ENCODE measurements around the gene DGKZ.
"Not testable (repeated sequence)": the region's sequence is repeated elsewhere in the genome, so short reads cannot be mapped to it uniquely, and the experiment has no call there.

The DGKZ gene

DNA sequence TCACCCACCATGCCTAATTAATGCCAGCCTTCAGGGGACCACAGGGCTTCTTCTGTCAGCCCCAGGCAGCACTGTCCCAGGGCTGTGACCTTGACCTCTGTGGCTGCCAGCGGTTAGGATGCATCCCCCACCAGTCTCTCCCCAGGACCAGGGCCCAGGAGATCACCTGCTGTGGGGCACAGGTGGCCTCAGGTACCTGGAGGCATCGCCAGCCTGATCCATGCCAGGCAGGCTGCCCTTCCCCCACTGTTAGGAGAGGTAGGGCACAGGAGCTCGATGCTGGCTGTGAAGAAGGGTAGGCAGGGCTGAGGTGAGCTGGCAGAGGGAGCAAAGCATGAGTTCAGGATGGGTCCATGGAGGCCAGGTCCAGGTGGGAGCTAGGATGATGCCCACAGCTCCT is 17.5 kb downstream of the DGKZ start:
- in situ Hi-C loops (cut with MboI; ENCODE audit: low sequenced_read_pairs) = no loop called here

DNA sequence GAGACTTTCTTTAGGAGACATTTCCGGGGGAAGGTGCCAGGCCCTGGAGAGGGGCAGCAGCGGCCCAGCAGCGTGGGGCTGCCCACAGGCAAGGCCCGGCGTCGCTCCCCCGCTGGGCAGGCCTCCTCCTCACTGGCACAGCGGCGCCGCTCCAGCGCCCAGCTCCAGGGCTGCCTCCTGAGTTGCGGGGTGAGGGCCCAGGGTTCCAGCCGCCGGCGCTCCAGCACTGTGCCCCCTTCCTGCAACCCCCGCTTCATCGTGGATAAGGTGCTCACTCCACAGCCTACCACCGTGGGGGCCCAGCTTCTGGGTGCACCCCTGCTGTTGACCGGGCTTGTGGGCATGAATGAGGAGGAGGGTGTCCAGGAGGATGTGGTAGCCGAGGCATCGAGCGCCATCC is 19.0 kb downstream of the DGKZ start:
- in situ Hi-C loops (cut with MboI; ENCODE audit: low sequenced_read_pairs) = no loop called here

DNA sequence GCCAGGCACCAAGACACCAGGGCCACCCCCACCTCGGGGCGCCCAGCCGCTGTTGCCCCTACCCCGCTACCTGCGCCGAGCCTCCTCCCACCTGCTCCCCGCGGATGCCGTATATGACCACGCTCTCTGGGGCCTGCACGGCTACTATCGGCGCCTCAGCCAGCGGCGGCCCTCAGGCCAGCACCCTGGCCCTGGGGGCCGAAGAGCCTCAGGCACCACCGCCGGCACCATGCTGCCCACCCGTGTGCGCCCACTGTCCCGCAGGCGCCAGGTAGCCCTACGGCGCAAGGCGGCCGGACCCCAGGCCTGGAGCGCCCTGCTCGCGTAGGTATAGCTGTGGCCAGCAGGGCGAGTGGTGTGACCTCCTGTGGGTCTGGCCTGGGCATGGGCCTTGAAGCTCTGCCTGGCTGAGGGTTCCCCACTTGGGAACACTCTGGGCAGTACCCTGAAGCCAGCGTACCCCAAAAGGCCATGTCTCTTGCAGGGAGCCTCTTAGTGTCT is 19.4 kb downstream of the DGKZ start:
- in situ Hi-C loops (cut with MboI; ENCODE audit: low sequenced_read_pairs) = no loop called here

DNA sequence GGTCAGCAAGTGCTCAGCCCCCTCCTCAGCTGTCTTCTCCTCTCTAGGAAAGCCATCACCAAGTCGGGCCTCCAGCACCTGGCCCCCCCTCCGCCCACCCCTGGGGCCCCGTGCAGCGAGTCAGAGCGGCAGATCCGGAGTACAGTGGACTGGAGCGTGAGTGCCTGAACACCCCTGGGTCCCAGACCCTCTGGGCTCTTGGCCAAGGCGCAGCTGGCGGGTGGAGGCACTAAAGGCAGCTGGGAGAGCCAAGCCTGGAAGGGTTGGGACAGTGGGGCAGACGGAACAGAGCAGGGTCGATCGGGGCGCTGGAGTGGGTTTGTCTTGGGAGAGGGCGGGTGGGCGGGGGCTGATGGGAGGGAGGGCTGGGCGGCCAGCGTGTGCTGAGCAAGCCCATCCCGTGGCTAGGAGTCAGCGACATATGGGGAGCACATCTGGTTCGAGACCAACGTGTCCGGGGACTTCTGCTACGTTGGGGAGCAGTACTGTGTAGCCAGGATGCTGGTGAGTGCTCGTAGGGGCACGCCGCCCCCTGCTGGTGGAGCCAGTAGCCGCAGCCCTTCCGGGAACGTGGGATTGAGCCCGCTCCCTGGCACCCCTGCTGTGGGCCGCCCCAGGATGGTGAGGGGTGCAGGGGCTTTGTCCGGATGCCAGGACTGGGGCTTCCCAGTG is 20.1 kb downstream of the DGKZ start:
- in situ Hi-C loops (cut with MboI; ENCODE audit: low sequenced_read_pairs) = no loop called here

DNA sequence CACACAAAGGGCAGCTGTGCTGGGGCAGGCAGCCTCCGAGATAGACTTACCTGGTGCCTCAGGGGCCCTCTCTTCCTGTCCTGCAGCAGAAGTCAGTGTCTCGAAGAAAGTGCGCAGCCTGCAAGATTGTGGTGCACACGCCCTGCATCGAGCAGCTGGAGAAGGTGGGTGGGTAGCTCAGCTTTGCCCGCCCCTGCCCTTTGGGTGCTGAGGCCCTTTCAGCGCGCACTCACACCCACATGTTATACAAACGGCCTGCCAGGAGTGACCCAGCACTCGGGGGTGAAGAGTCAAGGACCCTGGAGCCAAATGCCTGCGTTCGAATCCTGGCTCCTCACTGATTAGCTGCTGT is 20.6 kb downstream of the DGKZ start:
- in situ Hi-C loops (cut with MboI; ENCODE audit: low sequenced_read_pairs) = no loop called here

DNA sequence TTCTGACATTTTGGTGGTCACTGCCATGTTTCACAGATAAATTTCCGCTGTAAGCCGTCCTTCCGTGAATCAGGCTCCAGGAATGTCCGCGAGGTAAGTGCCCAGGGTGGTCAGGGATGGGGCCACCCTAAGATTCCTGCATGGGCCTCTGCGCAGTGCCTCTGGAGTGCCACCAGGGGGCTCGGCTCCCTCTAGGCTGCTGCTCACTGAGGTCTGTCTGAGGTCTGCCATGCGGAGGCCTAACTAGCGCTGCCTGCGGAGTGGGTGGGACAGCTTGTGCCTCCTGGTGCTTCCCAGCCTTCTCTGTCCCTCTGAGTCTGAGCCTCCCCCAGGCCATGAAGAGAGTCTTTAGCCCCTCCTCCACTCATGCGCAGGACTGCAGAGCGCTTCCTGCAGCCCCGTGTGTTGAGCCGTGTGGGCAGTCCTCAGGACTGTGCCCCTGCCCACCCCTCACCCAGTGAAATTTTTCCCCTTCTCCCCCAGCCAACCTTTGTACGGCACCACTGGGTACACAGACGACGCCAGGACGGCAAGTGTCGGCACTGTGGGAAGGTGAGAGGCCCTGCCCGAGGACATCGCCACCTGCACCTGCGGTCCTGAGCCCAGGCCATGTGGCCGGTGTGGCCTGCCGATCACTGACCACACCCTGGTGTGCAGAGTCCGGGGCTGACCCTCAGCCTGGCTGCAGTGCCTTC is 22.3 kb downstream of the DGKZ start:
- in situ Hi-C loops (cut with MboI; ENCODE audit: low sequenced_read_pairs) = no loop called here

DNA sequence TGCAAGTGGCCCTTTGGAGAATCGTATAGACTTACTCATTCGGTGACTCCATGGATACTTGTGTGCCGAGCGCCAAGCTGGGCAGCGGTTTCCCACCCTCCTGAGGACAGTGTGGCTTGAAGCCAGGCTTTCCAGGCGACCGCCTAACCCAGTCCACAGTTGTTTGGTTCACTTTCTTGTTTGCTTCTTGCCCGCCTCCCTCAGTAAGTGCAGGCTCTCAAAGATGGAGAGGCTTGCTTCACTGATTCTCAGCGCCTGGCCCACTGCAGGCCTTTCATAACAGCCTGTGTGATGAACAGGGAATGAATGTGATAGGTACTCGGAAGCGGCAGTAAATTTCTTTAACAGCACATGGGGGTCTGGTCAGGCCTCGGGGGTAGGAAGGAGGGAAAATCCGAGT is 23.0 kb downstream of the DGKZ start:
- in situ Hi-C loops (cut with MboI; ENCODE audit: low sequenced_read_pairs) = no loop called here

DNA sequence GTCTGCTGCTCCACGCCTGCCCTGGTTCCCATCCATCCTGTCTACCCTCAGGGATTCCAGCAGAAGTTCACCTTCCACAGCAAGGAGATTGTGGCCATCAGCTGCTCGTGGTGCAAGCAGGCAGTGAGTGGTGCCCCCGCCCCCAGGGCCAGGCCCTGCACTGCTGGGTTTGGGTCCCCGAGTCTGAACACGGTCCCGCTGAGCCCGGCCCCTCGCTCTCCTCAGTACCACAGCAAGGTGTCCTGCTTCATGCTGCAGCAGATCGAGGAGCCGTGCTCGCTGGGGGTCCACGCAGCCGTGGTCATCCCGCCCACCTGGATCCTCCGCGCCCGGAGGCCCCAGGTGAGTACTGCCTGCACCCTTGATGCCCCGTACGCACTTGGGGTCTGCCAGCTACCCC is 24.0 kb downstream of the DGKZ start:
- in situ Hi-C loops (cut with MboI; ENCODE audit: low sequenced_read_pairs) = not testable (repeated sequence)

DNA sequence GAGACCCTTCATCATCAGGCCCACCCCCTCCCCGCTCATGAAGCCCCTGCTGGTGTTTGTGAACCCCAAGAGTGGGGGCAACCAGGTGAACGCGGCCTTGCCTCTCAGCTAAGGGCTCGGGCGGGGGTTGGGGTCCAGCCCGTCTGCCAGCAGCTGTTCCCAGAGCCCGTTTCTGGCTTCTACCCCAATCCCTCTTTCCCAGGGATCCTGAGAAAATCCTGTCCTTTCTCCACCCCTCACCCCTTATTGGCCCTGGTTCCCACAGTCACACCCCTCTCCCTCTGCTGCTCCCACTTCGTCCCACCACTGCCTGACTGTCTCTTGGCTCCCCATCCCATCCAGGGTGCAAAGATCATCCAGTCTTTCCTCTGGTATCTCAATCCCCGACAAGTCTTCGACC is 24.8 kb downstream of the DGKZ start:
- in situ Hi-C loops (cut with MboI; ENCODE audit: low sequenced_read_pairs) = no loop called here

DNA sequence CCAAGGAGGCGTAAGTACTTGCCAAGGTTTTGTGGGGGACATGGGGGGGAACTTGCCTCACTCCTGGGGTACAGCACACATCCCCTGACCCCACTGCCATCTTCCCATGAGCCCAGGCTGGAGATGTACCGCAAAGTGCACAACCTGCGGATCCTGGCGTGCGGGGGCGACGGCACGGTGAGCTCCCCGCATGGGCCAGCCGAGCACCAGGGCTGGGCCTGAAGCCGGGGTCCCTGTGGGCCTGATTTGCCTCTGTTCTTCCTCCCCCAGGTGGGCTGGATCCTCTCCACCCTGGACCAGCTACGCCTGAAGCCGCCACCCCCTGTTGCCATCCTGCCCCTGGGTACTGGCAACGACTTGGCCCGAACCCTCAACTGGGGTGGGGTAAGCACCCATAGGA is 25.2 kb downstream of the DGKZ start:
- in situ Hi-C loops (cut with MboI; ENCODE audit: low sequenced_read_pairs) = not testable (repeated sequence)

DNA sequence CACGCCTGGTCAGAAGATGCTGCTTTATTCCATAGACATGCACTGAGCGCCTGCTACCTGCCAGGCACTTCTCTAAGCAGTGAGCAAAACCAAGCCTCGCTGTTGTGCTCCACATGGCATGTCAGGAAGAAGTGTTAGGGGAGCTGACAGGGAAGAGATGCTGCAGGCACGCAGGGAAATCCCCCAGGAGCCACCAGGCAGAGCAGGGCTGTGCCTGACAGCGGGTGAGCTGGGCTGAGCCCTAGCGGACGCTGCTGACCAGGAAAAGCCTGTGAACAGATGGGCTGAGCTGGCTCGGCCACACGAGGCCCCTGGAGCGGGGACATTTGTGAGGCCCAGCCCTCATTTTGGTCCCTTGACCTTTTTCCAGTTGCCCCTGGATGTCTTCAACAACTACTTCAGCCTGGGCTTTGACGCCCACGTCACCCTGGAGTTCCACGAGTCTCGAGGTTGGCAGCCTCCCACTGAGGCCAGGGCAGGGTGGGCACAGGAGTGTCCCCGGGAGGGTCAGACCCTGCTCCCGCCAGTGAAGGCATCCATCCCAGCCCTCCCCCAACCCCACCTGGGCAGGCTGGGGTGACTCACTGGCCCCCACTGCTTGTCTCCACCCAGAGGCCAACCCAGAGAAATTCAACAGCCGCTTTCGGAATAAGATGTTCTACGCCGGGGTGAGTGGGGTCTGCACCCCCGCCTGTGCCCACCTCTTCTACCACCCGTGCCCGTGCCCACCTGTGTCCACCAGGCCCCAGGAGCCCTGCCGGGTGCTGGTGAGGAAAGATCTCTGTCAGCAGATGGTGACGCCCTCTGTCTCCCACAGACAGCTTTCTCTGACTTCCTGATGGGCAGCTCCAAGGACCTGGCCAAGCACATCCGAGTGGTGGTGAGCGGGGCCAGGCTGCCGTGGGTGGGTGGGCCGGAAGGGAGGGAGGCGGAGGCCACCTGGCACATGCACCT is 26.8 kb downstream of the DGKZ start:
- in situ Hi-C loops (cut with MboI; ENCODE audit: low sequenced_read_pairs) = no loop called here

DNA sequence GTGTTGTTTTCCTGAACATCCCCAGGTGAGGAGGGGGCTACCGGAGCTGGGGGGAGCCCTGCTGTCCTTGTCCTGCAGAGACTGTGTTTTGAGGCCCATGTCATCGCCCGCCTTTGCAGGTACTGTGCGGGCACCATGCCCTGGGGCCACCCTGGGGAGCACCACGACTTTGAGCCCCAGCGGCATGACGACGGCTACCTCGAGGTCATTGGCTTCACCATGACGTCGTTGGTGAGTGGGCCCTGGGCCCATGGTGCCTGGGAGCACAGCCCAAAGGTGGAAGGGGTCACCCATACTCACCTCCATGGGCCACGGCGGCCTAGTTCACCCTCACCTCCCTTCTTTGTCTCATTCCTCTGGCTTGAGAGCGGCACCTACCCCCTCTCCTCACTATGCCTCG is 27.6 kb downstream of the DGKZ start:
- in situ Hi-C loops (cut with MboI; ENCODE audit: low sequenced_read_pairs) = no loop called here

DNA sequence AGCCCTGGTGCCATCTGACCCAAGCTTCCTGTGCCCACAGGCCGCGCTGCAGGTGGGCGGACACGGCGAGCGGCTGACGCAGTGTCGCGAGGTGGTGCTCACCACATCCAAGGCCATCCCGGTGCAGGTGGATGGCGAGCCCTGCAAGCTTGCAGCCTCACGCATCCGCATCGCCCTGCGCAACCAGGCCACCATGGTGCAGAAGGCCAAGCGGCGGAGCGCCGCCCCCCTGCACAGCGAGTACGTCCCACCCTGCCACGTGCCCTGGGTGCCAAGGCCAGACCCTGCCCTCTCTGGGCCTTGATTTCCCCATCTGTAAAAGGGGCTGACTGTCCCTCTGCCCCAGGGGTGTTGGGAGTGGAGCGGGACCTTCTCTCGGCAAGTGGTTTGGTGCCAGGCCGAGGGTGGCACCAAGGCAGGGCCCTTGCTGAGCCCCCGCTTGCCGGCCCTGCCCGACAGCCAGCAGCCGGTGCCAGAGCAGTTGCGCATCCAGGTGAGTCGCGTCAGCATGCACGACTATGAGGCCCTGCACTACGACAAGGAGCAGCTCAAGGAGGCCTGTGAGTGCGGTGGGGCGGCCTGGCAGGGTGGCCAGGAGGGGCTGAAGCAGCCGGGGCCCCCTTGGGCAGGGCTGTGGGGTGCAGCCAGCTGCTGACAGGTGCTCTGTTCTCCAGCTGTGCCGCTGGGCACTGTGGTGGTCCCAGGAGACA is 28.3 kb downstream of the DGKZ start:
- in situ Hi-C loops (cut with MboI; ENCODE audit: low sequenced_read_pairs) = no loop called here

DNA sequence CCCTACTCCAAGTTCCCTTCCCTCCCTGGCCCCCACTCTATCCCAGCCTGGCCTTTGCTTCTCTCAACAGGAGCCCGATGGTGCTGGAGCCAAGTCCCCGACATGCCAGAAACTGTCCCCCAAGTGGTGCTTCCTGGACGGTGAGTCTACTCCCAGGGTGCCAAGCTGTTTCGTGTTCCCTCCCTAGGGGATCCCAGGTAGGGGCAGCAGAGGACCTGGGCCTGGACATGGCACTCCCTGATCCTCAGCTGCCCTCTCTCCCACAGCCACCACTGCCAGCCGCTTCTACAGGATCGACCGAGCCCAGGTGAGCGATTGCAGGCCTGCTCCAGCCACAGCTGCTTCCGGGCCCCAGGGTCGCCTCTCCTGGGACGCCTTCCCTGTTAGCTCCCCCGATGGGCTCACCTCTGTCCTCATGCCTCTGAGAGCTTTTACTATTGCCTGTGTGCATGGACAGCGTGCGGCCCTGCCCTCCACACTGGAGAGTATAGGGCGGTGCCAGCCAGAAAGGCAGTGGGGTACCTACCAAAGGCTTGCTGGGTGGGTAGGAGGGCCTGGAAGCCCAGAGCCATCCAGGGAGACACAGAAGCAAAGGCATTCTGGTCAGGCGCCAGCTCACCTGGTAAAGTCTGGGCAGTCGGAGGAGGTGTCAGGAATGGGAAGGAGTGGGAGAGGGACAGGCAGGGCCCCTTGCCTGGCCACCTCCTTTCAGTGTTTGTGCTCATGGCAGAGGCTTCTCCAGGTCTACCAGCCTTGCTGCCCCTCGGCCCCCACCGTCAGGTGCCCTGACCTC is 29.2 kb downstream of the DGKZ start:
- in situ Hi-C loops (cut with MboI; ENCODE audit: low sequenced_read_pairs) = no loop called here

DNA sequence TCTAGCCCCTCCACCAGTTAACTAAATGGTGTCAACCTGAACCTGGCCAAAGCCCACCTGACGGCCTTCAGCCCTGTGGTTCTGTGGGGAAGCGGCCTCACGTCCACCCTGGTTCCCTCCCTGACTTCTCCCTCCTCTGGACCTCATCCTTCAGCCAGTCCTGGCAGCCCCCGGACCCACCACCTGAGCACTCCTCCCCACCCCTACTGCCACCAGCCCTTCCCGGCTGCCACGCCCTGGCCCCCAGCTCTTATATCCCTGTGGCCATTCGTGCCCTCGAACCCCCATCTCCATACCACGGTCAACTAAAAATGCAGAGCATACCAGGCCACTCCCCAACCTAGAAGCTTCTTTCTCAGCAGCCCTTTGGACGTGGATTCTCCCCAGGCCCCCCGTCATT is 30.0 kb downstream of the DGKZ start:
- in situ Hi-C loops (cut with MboI; ENCODE audit: low sequenced_read_pairs) = no loop called here

DNA sequence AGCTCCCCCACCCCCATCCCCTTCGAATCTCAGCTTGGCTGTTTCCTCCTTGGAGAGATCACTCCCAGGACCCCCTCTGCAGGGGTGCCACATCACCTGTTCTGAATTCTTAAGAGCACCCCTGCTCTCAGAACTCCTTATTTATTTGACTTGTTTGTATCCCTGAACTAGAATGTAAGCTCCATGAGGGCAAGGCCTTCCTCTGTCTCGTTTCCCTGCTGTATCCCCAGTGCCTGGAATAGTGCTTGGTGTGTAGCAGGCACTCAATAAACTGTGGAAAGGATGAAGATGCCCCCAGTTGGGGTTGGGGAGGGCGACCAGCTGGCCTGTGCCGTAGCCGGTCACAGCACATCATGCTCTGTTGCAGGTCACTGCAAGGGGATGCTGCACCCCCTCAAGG is 30.6 kb downstream of the DGKZ start:
- in situ Hi-C loops (cut with MboI; ENCODE audit: low sequenced_read_pairs) = no loop called here

DNA sequence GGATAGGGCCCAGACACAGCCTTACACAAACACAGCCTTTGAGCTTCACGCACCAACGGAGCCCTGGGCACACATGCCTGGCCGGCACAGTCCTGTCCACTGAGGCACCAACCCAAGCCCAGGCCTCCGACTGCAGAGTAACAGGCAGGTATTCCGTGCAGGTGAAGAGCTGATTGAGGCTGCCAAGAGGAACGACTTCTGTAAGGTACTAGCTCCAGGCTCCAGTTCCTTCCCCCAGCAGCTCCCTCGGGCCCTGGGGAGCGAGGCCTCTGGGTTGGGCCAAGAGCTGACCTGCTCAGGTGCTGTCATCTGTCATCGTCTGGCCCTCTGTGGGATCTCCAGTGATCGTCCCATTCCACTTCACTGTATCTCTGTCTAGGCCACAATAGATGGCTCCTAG is 31.0 kb downstream of the DGKZ start:
- in situ Hi-C loops (cut with MboI; ENCODE audit: low sequenced_read_pairs) = no loop called here

DNA sequence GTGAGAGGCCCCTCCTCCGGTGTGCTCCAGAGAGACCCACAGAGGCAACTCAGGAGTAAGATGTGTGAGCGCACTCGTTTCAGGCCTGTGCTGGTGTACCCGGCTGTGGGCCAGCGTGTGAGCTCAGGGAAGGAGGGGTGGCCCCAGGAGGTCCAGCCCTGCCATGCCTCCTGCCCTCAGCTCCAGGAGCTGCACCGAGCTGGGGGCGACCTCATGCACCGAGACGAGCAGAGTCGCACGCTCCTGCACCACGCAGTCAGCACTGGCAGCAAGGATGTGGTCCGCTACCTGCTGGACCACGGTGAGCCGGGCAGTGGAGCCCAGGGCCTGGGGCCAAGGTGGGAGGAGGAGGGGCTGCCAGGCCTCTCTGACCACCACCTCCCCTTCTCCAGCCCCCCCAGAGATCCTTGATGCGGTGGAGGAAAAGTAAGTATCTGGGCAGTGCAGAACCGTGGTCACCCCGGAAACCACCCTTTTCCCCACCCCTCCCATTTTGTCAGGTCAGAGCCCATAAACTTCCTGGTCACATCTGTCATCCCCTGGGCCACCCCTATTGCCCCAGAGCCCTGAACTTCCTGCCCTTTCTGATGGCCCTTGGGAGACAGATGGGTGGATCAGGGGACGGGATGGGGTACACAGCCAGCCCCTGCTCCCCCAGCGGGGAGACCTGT is 31.7 kb downstream of the DGKZ start:
- in situ Hi-C loops (cut with MboI; ENCODE audit: low sequenced_read_pairs) = no loop called here

DNA sequence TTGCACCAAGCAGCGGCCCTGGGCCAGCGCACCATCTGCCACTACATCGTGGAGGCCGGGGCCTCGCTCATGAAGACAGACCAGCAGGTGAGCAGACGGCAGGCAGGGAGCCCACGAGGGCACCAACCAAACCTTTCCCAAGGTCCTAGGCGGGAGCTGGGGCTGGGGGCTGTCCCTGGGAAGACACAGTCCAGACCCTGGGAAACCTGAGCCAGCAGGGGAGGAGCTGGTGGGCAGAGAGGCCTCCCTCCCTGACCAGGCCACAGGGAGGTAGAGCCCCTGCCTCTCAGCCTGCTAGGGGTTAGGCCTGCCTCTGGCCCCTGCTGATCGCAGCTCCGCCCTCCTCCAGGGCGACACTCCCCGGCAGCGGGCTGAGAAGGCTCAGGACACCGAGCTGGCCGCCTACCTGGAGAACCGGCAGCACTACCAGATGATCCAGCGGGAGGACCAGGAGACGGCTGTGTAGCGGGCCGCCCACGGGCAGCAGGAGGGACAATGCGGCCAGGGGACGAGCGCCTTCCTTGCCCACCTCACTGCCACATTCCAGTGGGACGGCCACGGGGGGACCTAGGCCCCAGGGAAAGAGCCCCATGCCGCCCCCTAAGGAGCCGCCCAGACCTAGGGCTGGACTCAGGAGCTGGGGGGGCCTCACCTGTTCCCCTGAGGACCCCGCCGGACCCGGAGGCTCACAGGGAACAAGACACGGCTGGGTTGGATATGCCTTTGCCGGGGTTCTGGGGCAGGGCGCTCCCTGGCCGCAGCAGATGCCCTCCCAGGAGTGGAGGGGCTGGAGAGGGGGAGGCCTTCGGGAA is 32.4 kb downstream of the DGKZ start:
- in situ Hi-C loops (cut with MboI; ENCODE audit: low sequenced_read_pairs) = not testable (repeated sequence)

All from HL-60/S4 treated with retinoic acid at 250 ng/mL for 4 days and 3 days (cell line).